ENCODE data around the gene CACNA1H.

- no peak for TF ChIP-seq CTCF (IDR thresholded peaks at IDR 0.05; ENCODE audit: poor library complexity)
- TF ChIP-seq EZH2 (IDR thresholded peaks at IDR 0.05; ENCODE audit: borderline replicate concordance), result no peak
- no peak for TF ChIP-seq EZH2phosphoT487 (IDR thresholded peaks at IDR 0.05; ENCODE audit: low read depth, severe bottlenecking, unreplicated experiment)
Observed at GRCh38 chr16:1182316-1182671, 29.4 kb downstream of the CACNA1H start.
